Liver (tissue), 9 donors: ENCODE data around the gene CCNY. TPM values are rescaled to one million over a fixed set of nuclear protein-coding genes. Genes with fewer than 3 reads are reported as not detected.

ENCODE experiments used
- DNase-seq: peaks from one replicate; pipeline ENCODE4 v3.0.0-alpha.2; 2017; ENCODE audit warnings: low spot score
- H3K27ac ChIP-seq, 2 donors: one replicate each; pipeline ENCODE4 v1.7.0; 2013; ENCODE audit warnings: inconsistent platforms in 2 of 2, low read length in 2 of 2, control low read depth in 1 of 2, low read depth in 1 of 2, mild to moderate bottlenecking in 1 of 2
- H3K27me3 ChIP-seq, 4 donors: one replicate each; pipeline versions ENCODE4 v1.6.1 to v1.7.0; 2013; ENCODE audit warnings: low read length in 3 of 4, inconsistent platforms in 1 of 4, mild to moderate bottlenecking in 1 of 4, moderate library complexity in 1 of 4; ENCODE audit not compliant: control insufficient read depth in 4 of 4, insufficient read depth in 4 of 4
- H3K36me3 ChIP-seq, 4 donors: one replicate each; pipeline versions ENCODE4 v1.6.1 to v1.7.0; 2013; ENCODE audit warnings: low read length in 3 of 4, mild to moderate bottlenecking in 3 of 4, low read depth in 1 of 4, moderate library complexity in 1 of 4; ENCODE audit not compliant: control insufficient read depth in 4 of 4, insufficient read depth in 3 of 4
- H3K4me1 ChIP-seq, 4 donors: one replicate each; pipeline versions ENCODE4 v1.6.1 to v1.7.0; 2013; ENCODE audit warnings: low read length in 3 of 4, mild to moderate bottlenecking in 3 of 4, moderate library complexity in 1 of 4; ENCODE audit not compliant: control insufficient read depth in 4 of 4, insufficient read depth in 4 of 4
- H3K4me3 ChIP-seq, 3 donors: one replicate each; pipeline versions ENCODE4 v1.6.1 to v1.7.0; 2013; ENCODE audit warnings: low read length in 3 of 3, control low read depth in 1 of 3, low read depth in 1 of 3, mild to moderate bottlenecking in 1 of 3
- H3K9ac ChIP-seq, 2 donors: one replicate each; pipeline ENCODE4 v1.7.0; 2013; ENCODE audit warnings: low read length in 2 of 2, mild to moderate bottlenecking in 2 of 2, moderate library complexity in 2 of 2, control low read depth in 1 of 2, low read depth in 1 of 2
- H3K9me3 ChIP-seq, 4 donors: one replicate each; pipeline versions ENCODE4 v1.6.1 to v1.7.0; 2013; ENCODE audit warnings: low read length in 3 of 4; ENCODE audit not compliant: control insufficient read depth in 4 of 4
- HNF4A ChIP-seq, 2 donors: conservative IDR thresholded peaks; 2 replicates each; pipeline ENCODE4 v1.6.1; 2016; ENCODE audit warnings: antibody characterized with exemption in 2 of 2, mild to moderate bottlenecking in 2 of 2
- JUND ChIP-seq, 2 donors: IDR thresholded peaks; 2 replicates each; pipeline ENCODE4 v1.6.1; 2016; ENCODE audit warnings: antibody characterized with exemption in 2 of 2
- NR2F2 ChIP-seq: IDR thresholded peaks from 2 replicates; pipeline ENCODE4 v1.6.1; 2016; ENCODE audit warnings: antibody characterized with exemption
- RAD21 ChIP-seq, 2 donors: IDR thresholded peaks; 2 replicates each; pipeline ENCODE4 v1.6.1; 2016; ENCODE audit warnings: antibody characterized with exemption in 2 of 2, mild to moderate bottlenecking in 2 of 2
- SP1 ChIP-seq: IDR thresholded peaks from 2 replicates; pipeline ENCODE4 v1.6.1; 2018; ENCODE audit warnings: antibody characterized with exemption, mild to moderate bottlenecking
- TAF1 ChIP-seq: conservative IDR thresholded peaks from 2 replicates; pipeline ENCODE4 v1.6.1; 2016; ENCODE audit warnings: antibody characterized with exemption, mild to moderate bottlenecking
- WGBS: extraction: QIAGEN DNeasy Blood & Tissue Kit; methylation state at CpG from one replicate; pipeline ENCODE4 v1.1.7; 2013; 5-methylcytosine and 5-hydroxymethylcytosine counted together
- polyA plus RNA-seq, 2 donors: library from polyadenylated mRNA; stranded (reverse) in 1 of 2; unstranded in 1 of 2; fragments of 200-250 nt in 1 of 2; fragments of >200 nt in 1 of 2; fragmentation: Nextera tagmentation in 1 of 2; extraction: Ambion mirVana in 1 of 2; gene quantifications; one replicate each; pipeline versions ENCODE4 v1.2.1 to v1.2.3, GENCODE V29; 2013 to 2015
- total RNA-seq, 2 donors: library from RNA; depleted of rRNA; stranded (reverse); fragments of >200 nt; gene quantifications; one replicate each; pipeline ENCODE4 v1.2.3, GENCODE V29; 2014
- TF ChIP-seq, protein P1 (sequence below): IDR thresholded peaks from 2 replicates; pipeline ENCODE4 v1.6.1; 2016; ENCODE audit warnings: antibody characterized with exemption
- TF ChIP-seq, protein P2 (sequence below): IDR thresholded peaks from 2 replicates; pipeline ENCODE4 v1.6.1; 2016; ENCODE audit warnings: antibody characterized with exemption, mild to moderate bottlenecking
- TF ChIP-seq, protein P3 (sequence below): fragments of 150-350 bp; IDR thresholded peaks from 2 replicates; pipeline ENCODE4 v1.5.1; 2017; ENCODE audit warnings: improper control_type of control experiment, low read depth, low read length; ENCODE audit not compliant: missing input control
- donor health status: healthy.
- donor health status: healthy.
- donor health status: healthy.
- donor health status: healthy.
- donor health status: healthy.

CCNY gene
- total and polyA plus RNA-seq, 4 donors, result 17.6 to 38.4 (median 21.8) TPM

DNA sequence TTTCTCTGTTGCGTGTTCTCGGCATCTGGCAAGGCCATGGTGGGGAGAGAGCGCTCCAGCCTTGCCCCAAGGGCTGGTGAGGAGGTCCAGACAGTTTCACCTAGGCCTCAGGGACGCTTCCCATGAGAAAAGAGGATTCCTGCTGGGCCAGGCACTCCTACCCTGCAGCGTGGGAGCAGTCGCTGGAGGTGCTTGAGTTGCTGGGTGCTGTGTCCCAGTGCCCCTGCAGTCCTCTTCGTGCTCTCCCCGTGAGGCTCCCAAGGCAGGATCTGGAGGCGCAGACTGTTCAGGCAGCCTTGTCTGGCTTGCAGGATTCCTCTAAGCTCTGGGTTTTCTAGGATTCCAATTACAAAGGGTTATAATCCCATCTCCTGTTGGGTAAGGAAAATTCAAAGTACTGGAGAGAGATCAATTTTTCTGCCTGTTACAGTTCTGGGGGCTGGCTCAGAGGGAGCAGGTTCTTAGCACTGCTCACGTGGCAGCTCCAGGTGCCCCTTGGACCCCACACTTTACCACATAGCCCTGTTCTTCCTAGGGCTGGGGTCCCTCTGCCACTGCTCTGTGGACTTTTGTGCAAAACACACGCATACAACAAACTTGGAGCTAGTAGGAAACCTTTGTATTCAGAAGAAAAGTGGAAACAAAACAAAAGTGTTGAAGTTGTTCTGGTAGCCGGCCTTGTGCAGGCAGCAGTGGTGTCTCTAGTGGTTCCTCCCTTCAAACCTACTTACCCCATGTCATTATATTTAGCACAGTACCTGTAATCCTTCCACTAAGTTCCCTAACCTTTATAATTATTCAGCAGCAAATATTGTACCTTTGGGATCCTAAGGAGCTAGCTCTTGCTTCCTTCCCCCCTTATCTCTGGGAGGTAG lies 60.5 kb downstream of the CCNY start:
- no peak for DNase-seq
- no peaks in the 10 kb centered on the region for H3K9me3 ChIP-seq
- H3K4me3 ChIP-seq, result no peak overlapping the region
- no peak for TF ChIP-seq NR2F2
- H3K27ac ChIP-seq, result no peak overlapping the region
- no peaks in the 10 kb centered on the region for H3K36me3 ChIP-seq
- WGBS, result 83% methylated on average over 12 of the region's 12 CpGs
- H3K9ac ChIP-seq, result no peak overlapping the region
- H3K4me1 ChIP-seq, result peaks cover 2 to 18% (median 10%) of the 10 kb centered on the region in 4 donors
- H3K27me3 ChIP-seq, result no peaks in the 10 kb centered on the region

DNA sequence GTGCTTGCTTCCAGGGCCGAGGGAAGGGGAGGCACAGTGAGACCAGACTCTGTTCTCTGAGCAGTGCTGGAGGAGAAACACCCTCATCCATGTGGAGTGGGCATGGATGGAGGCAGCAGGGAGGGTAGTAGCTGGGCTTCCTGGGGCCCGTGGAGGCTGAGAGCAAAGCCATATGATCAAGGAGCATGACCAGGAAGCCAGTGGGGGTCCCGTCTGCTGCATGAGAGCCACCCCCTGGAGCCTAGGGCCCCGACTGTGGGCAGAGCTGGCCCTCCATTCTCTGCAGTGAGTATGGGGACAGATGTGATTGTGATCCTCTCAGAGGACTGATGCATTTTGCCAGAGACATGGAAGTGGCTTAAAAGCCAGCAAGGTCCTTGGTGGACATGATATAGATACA lies 61.6 kb downstream of the CCNY start:
- no peak overlapping the region for H3K4me3 ChIP-seq
- no peak overlapping the region for H3K27ac ChIP-seq
- H3K27me3 ChIP-seq, result no peaks in the 10 kb centered on the region
- H3K4me1 ChIP-seq, result peaks cover 2 to 18% (median 10%) of the 10 kb centered on the region in 4 donors
- no peak overlapping the region for H3K9ac ChIP-seq
- WGBS, result 90% methylated on average over 4 of the region's 4 CpGs
- no peaks in the 10 kb centered on the region for H3K36me3 ChIP-seq
- TF ChIP-seq JUND (IDR thresholded peaks at IDR 0.05) (no peak), SP1 (no peak), NR2F2 (no peak)
- TF ChIP-seq, protein P1, sequence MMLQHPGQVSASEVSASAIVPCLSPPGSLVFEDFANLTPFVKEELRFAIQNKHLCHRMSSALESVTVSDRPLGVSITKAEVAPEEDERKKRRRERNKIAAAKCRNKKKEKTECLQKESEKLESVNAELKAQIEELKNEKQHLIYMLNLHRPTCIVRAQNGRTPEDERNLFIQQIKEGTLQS, result no peak
- DNase-seq, result no peak
- H3K9me3 ChIP-seq, result no peaks in the 10 kb centered on the region

DNA sequence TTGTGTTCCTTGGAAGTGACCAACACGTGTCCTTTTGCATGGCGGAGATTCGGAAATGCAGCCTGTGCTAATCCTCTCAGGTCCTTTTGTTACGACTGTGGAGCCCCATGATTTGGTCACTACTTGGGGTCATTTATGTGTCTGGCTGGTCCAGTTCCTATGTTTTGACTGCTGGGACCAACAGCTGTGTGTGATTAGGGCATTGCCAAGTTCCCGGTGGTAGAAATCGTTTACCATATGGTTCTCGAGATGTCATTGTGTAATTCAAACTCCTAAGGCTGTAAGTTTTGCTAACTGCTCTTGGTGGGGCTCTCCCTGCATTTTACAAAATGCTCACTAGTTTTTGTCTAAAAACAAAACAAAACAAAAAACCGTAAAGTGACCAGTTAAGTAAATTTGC lies 62.0 kb downstream of the CCNY start:
- H3K9me3 ChIP-seq, result no peaks in the 10 kb centered on the region
- H3K27me3 ChIP-seq, result no peaks in the 10 kb centered on the region
- TF ChIP-seq, protein P2, sequence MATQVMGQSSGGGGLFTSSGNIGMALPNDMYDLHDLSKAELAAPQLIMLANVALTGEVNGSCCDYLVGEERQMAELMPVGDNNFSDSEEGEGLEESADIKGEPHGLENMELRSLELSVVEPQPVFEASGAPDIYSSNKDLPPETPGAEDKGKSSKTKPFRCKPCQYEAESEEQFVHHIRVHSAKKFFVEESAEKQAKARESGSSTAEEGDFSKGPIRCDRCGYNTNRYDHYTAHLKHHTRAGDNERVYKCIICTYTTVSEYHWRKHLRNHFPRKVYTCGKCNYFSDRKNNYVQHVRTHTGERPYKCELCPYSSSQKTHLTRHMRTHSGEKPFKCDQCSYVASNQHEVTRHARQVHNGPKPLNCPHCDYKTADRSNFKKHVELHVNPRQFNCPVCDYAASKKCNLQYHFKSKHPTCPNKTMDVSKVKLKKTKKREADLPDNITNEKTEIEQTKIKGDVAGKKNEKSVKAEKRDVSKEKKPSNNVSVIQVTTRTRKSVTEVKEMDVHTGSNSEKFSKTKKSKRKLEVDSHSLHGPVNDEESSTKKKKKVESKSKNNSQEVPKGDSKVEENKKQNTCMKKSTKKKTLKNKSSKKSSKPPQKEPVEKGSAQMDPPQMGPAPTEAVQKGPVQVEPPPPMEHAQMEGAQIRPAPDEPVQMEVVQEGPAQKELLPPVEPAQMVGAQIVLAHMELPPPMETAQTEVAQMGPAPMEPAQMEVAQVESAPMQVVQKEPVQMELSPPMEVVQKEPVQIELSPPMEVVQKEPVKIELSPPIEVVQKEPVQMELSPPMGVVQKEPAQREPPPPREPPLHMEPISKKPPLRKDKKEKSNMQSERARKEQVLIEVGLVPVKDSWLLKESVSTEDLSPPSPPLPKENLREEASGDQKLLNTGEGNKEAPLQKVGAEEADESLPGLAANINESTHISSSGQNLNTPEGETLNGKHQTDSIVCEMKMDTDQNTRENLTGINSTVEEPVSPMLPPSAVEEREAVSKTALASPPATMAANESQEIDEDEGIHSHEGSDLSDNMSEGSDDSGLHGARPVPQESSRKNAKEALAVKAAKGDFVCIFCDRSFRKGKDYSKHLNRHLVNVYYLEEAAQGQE, result no peak
- TF ChIP-seq, protein P3, sequence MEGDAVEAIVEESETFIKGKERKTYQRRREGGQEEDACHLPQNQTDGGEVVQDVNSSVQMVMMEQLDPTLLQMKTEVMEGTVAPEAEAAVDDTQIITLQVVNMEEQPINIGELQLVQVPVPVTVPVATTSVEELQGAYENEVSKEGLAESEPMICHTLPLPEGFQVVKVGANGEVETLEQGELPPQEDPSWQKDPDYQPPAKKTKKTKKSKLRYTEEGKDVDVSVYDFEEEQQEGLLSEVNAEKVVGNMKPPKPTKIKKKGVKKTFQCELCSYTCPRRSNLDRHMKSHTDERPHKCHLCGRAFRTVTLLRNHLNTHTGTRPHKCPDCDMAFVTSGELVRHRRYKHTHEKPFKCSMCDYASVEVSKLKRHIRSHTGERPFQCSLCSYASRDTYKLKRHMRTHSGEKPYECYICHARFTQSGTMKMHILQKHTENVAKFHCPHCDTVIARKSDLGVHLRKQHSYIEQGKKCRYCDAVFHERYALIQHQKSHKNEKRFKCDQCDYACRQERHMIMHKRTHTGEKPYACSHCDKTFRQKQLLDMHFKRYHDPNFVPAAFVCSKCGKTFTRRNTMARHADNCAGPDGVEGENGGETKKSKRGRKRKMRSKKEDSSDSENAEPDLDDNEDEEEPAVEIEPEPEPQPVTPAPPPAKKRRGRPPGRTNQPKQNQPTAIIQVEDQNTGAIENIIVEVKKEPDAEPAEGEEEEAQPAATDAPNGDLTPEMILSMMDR, result no peak
- TF ChIP-seq, protein P1, result no peak
- TF ChIP-seq TAF1 (no peak), RAD21 (IDR thresholded peaks at IDR 0.05) (no peak), HNF4A (conservative IDR thresholded peaks at IDR 0.05) (no peak)
- peaks cover 2 to 17% (median 10%) of the 10 kb centered on the region in 4 donors for H3K4me1 ChIP-seq
- H3K4me3 ChIP-seq, result no peak overlapping the region
- DNase-seq, result no peak
- 85% methylated on average over 8 of the region's 8 CpGs for WGBS
- no peaks in the 10 kb centered on the region for H3K36me3 ChIP-seq
- no peak overlapping the region for H3K9ac ChIP-seq
- H3K27ac ChIP-seq, result no peak overlapping the region
